Body of pancreas (tissue), 4 donors: Measurements from ENCODE around the gene KRTCAP2. TPM values are rescaled to one million over a fixed set of nuclear protein-coding genes. Genes with fewer than 3 reads are reported as not detected.
A peak's percentile ranks its signal among the peaks of the same experiment; 100 is the strongest.

Experiments
- ATAC-seq: fragments of 150-250 bp; one replicate; pipeline ENCODE4 v1.9.1; 2016
- DNase-seq, 4 donors: peaks; one replicate each; pipeline ENCODE4 v3.0.0-alpha.2; 2019
- H3K27ac ChIP-seq, 4 donors: fragments of 200-600 bp; sonication (generic); 1 replicate in 3 of 4; 2 replicates in 1 of 4; pipeline versions ENCODE4 v1.5.1 to v1.6.1; 2016 to 2019; ENCODE audit warnings: mild to moderate bottlenecking in 1 of 4, mixed read lengths in 1 of 4, moderate library complexity in 1 of 4
- H3K27me3 ChIP-seq, 2 donors: fragments of 200-600 bp; sonication (generic); one replicate each; pipeline ENCODE4 v1.6.0; 2016; ENCODE audit warnings: mild to moderate bottlenecking in 1 of 2
- H3K36me3 ChIP-seq, 2 donors: fragments of 200-600 bp; sonication (generic); replicated peaks in 1 of 2; 2 replicates each; pipeline ENCODE4 v1.5.1; 2016; ENCODE audit warnings: low read depth in 2 of 2; ENCODE audit not compliant: insufficient read depth in 1 of 2
- H3K4me1 ChIP-seq: fragments of 200-600 bp; sonication (generic); one replicate; pipeline ENCODE4 v1.6.0; 2016
- H3K4me3 ChIP-seq, 2 donors: fragments of 200-600 bp; sonication (generic); 1 replicate in 1 of 2; 2 replicates in 1 of 2; pipeline ENCODE4 v1.5.1; 2016 to 2019
- H3K9me3 ChIP-seq, 3 donors: fragments of 200-600 bp; sonication (generic); 1 replicate in 2 of 3; 2 replicates in 1 of 3; pipeline ENCODE4 v1.5.1; 2016
- CTCF ChIP-seq, 7 experiments: fragments of 450-650 bp in 4 of 7; fragments of 200-600 bp in 3 of 7; sonication (generic) in 3 of 7; IDR thresholded peaks; one replicate each; pipeline ENCODE4 v1.5.1; 2016 to 2019; ENCODE audit warnings: antibody characterized with exemption in 7 of 7
- POLR2A ChIP-seq, 3 donors: fragments of 450-650 bp; IDR thresholded peaks; one replicate each; pipeline ENCODE4 v1.6.1; 2016; ENCODE audit warnings: antibody characterized with exemption in 3 of 3, mild to moderate bottlenecking in 2 of 3
- WGBS, 2 donors: methylation state at CpG; one replicate each; pipeline ENCODE4 v1.1.5; 2017; 5-methylcytosine and 5-hydroxymethylcytosine counted together
- intact Hi-C: fragments of 100-400 bp; cut with DNase I; formaldehyde crosslinking; loops from one replicate; pipeline ENCODE4 v1.15.1; 2023
- total RNA-seq, 2 donors: library from RNA; depleted of rRNA; stranded (reverse); fragments of >200 nt; gene quantifications; one replicate each; pipeline ENCODE4 v1.1.0, GENCODE V29; 2016

The KRTCAP2 gene
- total RNA-seq, 2 donors from 2014 or later = 46.4 to 71.5 TPM

- H3K27me3 ChIP-seq = no peaks in the 10 kb centered on the region
- H3K4me1 ChIP-seq = peaks cover 50% of the 10 kb centered on the region
- TF ChIP-seq CTCF (IDR thresholded peaks at IDR 0.05) (no peak), POLR2A (IDR thresholded peaks at IDR 0.05) (no peak)
- H3K9me3 ChIP-seq = no peaks in the 10 kb centered on the region
- intact Hi-C loops = no loop called here
- H3K36me3 ChIP-seq = no peaks in the 10 kb centered on the region
- H3K27ac ChIP-seq = peak overlapping the region; percentile 66 to 81 (median 74)
- 88 to 95% methylated on average over 11 to 15 of the region's 15 CpGs for WGBS, 2 donors
- no peak overlapping the region for H3K4me3 ChIP-seq
- no peak for DNase-seq
- ATAC-seq = no peak
Measured at GRCh38 chr1:155197901-155198546, 24.9 kb upstream of the KRTCAP2 start.

- TF ChIP-seq CTCF (IDR thresholded peaks at IDR 0.05) (no peak), POLR2A (IDR thresholded peaks at IDR 0.05) (peak in 2 of 3 donors; percentile 7 to 28)
- H3K36me3 ChIP-seq = no peaks in the 10 kb centered on the region
- intact Hi-C loops = no loop called here
- no peaks in the 10 kb centered on the region for H3K27me3 ChIP-seq
- H3K4me3 ChIP-seq = no peak overlapping the region
- H3K4me1 ChIP-seq = peaks cover 57% of the 10 kb centered on the region
- ATAC-seq = peak; percentile 47
- 53 to 55% methylated on average over 13 to 20 of the region's 20 CpGs for WGBS, 2 donors
- DNase-seq = peak; percentile 81 to 90 (median 86)
- H3K9me3 ChIP-seq = no peaks in the 10 kb centered on the region
- H3K27ac ChIP-seq = peak overlapping the region; percentile 66 to 81 (median 74)
Measured at GRCh38 chr1:155196893-155197638, 24.0 kb upstream of the KRTCAP2 start.

GRCh38 chr1:155196103-155196892 is 23.2 kb upstream of the KRTCAP2 start:
- DNase-seq = peak in 1 of 4 donors; percentile 29
- 79 to 81% methylated on average over 6 of the region's 6 CpGs for WGBS, 2 donors

More at GRCh38 chr1:155196103-155196892, 23.2 kb upstream of the KRTCAP2 start:
- TF ChIP-seq CTCF (IDR thresholded peaks at IDR 0.05) = no peak
- TF ChIP-seq POLR2A (IDR thresholded peaks at IDR 0.05) = no peak
- Histone ChIP-seq H3K36me3 (no peaks in the 10 kb centered on the region), H3K27ac (peak overlapping the region; percentile 66 to 81 (median 74)), H3K4me1 (peaks cover 59% of the 10 kb centered on the region), H3K9me3 (no peaks in the 10 kb centered on the region), H3K27me3 (no peaks in the 10 kb centered on the region), H3K4me3 (no peak overlapping the region)
- intact Hi-C loops = no loop called here
- ATAC-seq = no peak
